H1 (cell line): ENCODE measurements around the gene DYNLL2. TPM values are rescaled to one million over a fixed set of nuclear protein-coding genes. Genes with fewer than 3 reads are reported as not detected.

ENCODE experiments used
- BCL11A ChIP-seq, 2 experiments: IDR thresholded peaks; one replicate each; pipeline ENCODE4 v1.6.1; 2011; ENCODE audit warnings: low read depth in 2 of 2, low read length in 2 of 2, mild to moderate bottlenecking in 2 of 2
- CEBPB ChIP-seq: IDR thresholded peaks from 2 replicates; pipeline ENCODE4 v1.6.1; 2012; ENCODE audit warnings: low read depth, low read length
- EP300 ChIP-seq, 2 experiments: IDR thresholded peaks; 1 replicate in 1 of 2; 2 replicates in 1 of 2; pipeline ENCODE4 v1.6.1; 2011 to 2012; ENCODE audit warnings: low read depth in 2 of 2, low read length in 2 of 2, mild to moderate bottlenecking in 2 of 2, borderline replicate concordance in 1 of 2, inconsistent platforms in 1 of 2, moderate library complexity in 1 of 2
- GABPA ChIP-seq: IDR thresholded peaks from 2 replicates; pipeline ENCODE4 v1.6.1; 2011; ENCODE audit warnings: mild to moderate bottlenecking, low read length, moderate library complexity, borderline replicate concordance; ENCODE audit not compliant: insufficient read depth
- RBBP5 ChIP-seq: IDR thresholded peaks from 2 replicates; pipeline ENCODE4 v1.7.1; 2012; ENCODE audit warnings: low read depth, mild to moderate bottlenecking, inconsistent platforms, low read length, moderate library complexity, borderline replicate concordance
- SRF ChIP-seq: IDR thresholded peaks from 2 replicates; pipeline ENCODE4 v1.6.1; 2011; ENCODE audit warnings: mild to moderate bottlenecking, low read depth, low read length, moderate library complexity
- SUZ12 ChIP-seq: fragments of 200-600 bp; sonication (generic); IDR thresholded peaks from 2 replicates; pipeline ENCODE4 v1.6.1; 2012; ENCODE audit warnings: mild to moderate bottlenecking, inconsistent platforms, low read length, moderate library complexity, mixed read lengths
- TEAD4 ChIP-seq: IDR thresholded peaks from 2 replicates; pipeline ENCODE4 v1.6.1; 2012; ENCODE audit warnings: low read depth, low read length, inconsistent platforms, mixed read lengths
- polyA plus RNA-seq, 7 experiments: library from polyadenylated mRNA; depleted of rRNA in 3 of 7; stranded (reverse) in 5 of 7; unstranded in 2 of 7; fragments of >200 nt in 5 of 7; fragments of 200-250 nt in 2 of 7; gene quantifications; 1 replicate in 5 of 7; 2 replicates in 1 of 7; 4 replicates in 1 of 7; pipeline versions ENCODE4 v1.2.1 to v1.2.3, GENCODE V29; 2011 to 2013; ENCODE audit warnings: missing spikeins in 2 of 7, mixed read lengths in 2 of 7
- total RNA-seq: library from RNA; stranded (reverse); fragmentation: NEBNext Ultra II Directional; extraction: Animal tissue kit (Norgen Biotek cat#: 25700); gene quantifications from 2 replicates; pipeline ENCODE4 v1.2.1, GENCODE V29; 2021

Gene DYNLL2
- total and polyA plus RNA-seq, 2 of the 8 experiments (the other 6 are each of a cell fraction or from before 2014, with no cell fraction given), result 19.8 to 52.7 TPM

- TF ChIP-seq GABPA (no peak), CEBPB (no peak), RBBP5 (no peak), TEAD4 (no peak), SUZ12 (no peak), SRF (no peak), BCL11A (IDR thresholded peaks at IDR 0.05; ENCODE audit: low read depth in 2 of 2, low read length in 2 of 2) (no peak), EP300 (IDR thresholded peaks at IDR 0.05; ENCODE audit: borderline replicate concordance in 1 of 2, low read depth in 2 of 2, low read length in 2 of 2) (no peak)
Observed at GRCh38 chr17:58144801-58145200, 61.6 kb downstream of the DYNLL2 start (continued).

Other genes starting within 250 kb of the DYNLL2 start
- 60.4 and 73.4 TPM in 2 replicates for gene MRPS23, start 233.4 kb upstream of the DYNLL2 start, total RNA-seq
- 32.9 and 38.6 TPM in 2 replicates for gene MRPS23, start 233.4 kb upstream of the DYNLL2 start, polyA plus RNA-seq (2011; rRNA removed)
- 7.8 and 10.7 TPM in 2 replicates for gene CUEDC1, start 128.0 kb upstream of the DYNLL2 start, total RNA-seq
- 4.0 and 6.7 TPM in 2 replicates for gene CUEDC1, start 128.0 kb upstream of the DYNLL2 start, polyA plus RNA-seq (2011; rRNA removed)
- 56.7 and 61.9 TPM in 2 replicates for gene VEZF1, start 95.2 kb upstream of the DYNLL2 start, total RNA-seq
- 21.5 and 28.9 TPM in 2 replicates for gene VEZF1, start 95.2 kb upstream of the DYNLL2 start, polyA plus RNA-seq (2011; rRNA removed)
- gene SRSF1, start 76.2 kb upstream of the DYNLL2 start, total RNA-seq, result 429 and 433 TPM in 2 replicates
- gene SRSF1, start 76.2 kb upstream of the DYNLL2 start, polyA plus RNA-seq (2011; rRNA removed), result 149 and 300 TPM in 2 replicates
- 0.32 and 0.33 TPM in 2 replicates for gene OR4D1, start 65.0 kb downstream of the DYNLL2 start, total RNA-seq
- gene OR4D1, start 65.0 kb downstream of the DYNLL2 start, polyA plus RNA-seq (2011; rRNA removed), result 0.39 and 0.44 TPM in 2 replicates
- gene OR4D2, start 83.6 kb downstream of the DYNLL2 start, total RNA-seq, result not detected in 2 replicates
- gene OR4D2, start 83.6 kb downstream of the DYNLL2 start, polyA plus RNA-seq (2011; rRNA removed), result not detected in 2 replicates
- not detected in 2 replicates for gene EPX, start 109.3 kb downstream of the DYNLL2 start, total RNA-seq
- not detected in 2 replicates for gene EPX, start 109.3 kb downstream of the DYNLL2 start, polyA plus RNA-seq (2011; rRNA removed)
- gene MKS1, start 135.8 kb downstream of the DYNLL2 start, total RNA-seq, result 20.6 and 21.7 TPM in 2 replicates
- 12.0 and 15.3 TPM in 2 replicates for gene MKS1, start 135.8 kb downstream of the DYNLL2 start, polyA plus RNA-seq (2011; rRNA removed)
- 0.44 and 0.52 TPM in 2 replicates for gene LPO, start 155.2 kb downstream of the DYNLL2 start, total RNA-seq
- gene LPO, start 155.2 kb downstream of the DYNLL2 start, polyA plus RNA-seq (2011; rRNA removed), result 0.38 and 0.46 TPM in 2 replicates
- gene MPO, start 197.5 kb downstream of the DYNLL2 start, total RNA-seq, result 0.74 TPM in 1 of 2 replicates, not detected in the other
- 0.06 and 0.13 TPM in 2 replicates for gene MPO, start 197.5 kb downstream of the DYNLL2 start, polyA plus RNA-seq (2011; rRNA removed)
- 9.2 and 9.8 TPM in 2 replicates for gene TSPOAP1, start 245.4 kb downstream of the DYNLL2 start, total RNA-seq
- 7.6 and 9.8 TPM in 2 replicates for gene TSPOAP1, start 245.4 kb downstream of the DYNLL2 start, polyA plus RNA-seq (2011; rRNA removed)